ENCODE data around the gene COLGALT1.
A peak's percentile ranks its signal among the peaks of the same experiment; 100 is the strongest.

Gene COLGALT1

GRCh38 chr19:17560205-17560595, 4.8 kb downstream of the COLGALT1 start:
- Histone ChIP-seq H3K36me3 (replicated peaks in 1 of 2; ENCODE audit: control insufficient read depth in 2 of 2, insufficient read depth in 2 of 2, low read length in 2 of 2) (peaks cover 19 to 66% of the 10 kb centered on the region in 2 donors), H3K27ac (replicated peaks; ENCODE audit: low read length) (peak overlapping the region; percentile 81)

GRCh38 chr19:17562097-17562496, 6.6 kb downstream of the COLGALT1 start:
- no peak overlapping the region for H3K18ac ChIP-seq (ENCODE audit: low read length)
- no peak overlapping the region for H2BK120ac ChIP-seq (ENCODE audit: low read depth, low read length)
- no peaks in the 10 kb centered on the region for H3K27me3 ChIP-seq (ENCODE audit: control insufficient read depth in 3 of 3, insufficient read depth in 3 of 3, low read depth in 1 of 3, low read length in 3 of 3)
- no peak overlapping the region for H3K9ac ChIP-seq (ENCODE audit: low read depth, low read length, poor library complexity)
- WGBS, 2 donors (ENCODE audit: extremely low coverage in 2 of 2, insufficient read length in 2 of 2, insufficient replicate concordance in 1 of 2): no CpG with 5 or more reads among the region's 4 CpGs
- H2AK5ac ChIP-seq (ENCODE audit: low read depth, low read length): no peak overlapping the region
- no peak overlapping the region for H3K4me3 ChIP-seq (ENCODE audit: low read length in 2 of 2)
- H3K4ac ChIP-seq (ENCODE audit: low read length): no peak overlapping the region
- no peak overlapping the region for H2BK15ac ChIP-seq (ENCODE audit: low read length)
- no peak overlapping the region for H3K27ac ChIP-seq (replicated peaks; ENCODE audit: low read length)
- H3K79me1 ChIP-seq (ENCODE audit: low read depth, low read length): no peaks in the 10 kb centered on the region
- H3K36me3 ChIP-seq (replicated peaks in 1 of 2; ENCODE audit: control insufficient read depth in 2 of 2, insufficient read depth in 2 of 2, low read length in 2 of 2): peaks cover 19 to 81% of the 10 kb centered on the region in 2 donors
- no peak overlapping the region for H2BK5ac ChIP-seq (ENCODE audit: low read length)
- no peak overlapping the region for H3K14ac ChIP-seq (ENCODE audit: low read length)
- H4K91ac ChIP-seq (ENCODE audit: low read depth, low read length, poor library complexity): no peak overlapping the region
- H2BK12ac ChIP-seq (ENCODE audit: low read length): no peak overlapping the region
- DNase-seq (ENCODE audit: low spot score): no peak
- H3K9me3 ChIP-seq (replicated peaks in 1 of 2; ENCODE audit: control insufficient read depth in 2 of 2, insufficient read depth in 1 of 2, low read depth in 1 of 2, low read length in 2 of 2): peaks cover 0 to 2% of the 10 kb centered on the region in 2 donors
- H2AFZ ChIP-seq (ENCODE audit: low read length): no peak overlapping the region
- H3K23ac ChIP-seq (ENCODE audit: low read depth, low read length, poor library complexity): no peak overlapping the region
- no peak overlapping the region for H4K8ac ChIP-seq (ENCODE audit: low read depth, low read length)
- H3K4me2 ChIP-seq (ENCODE audit: insufficient read depth, low read length, poor library complexity, severe bottlenecking): no peak overlapping the region
- H3K4me1 ChIP-seq (ENCODE audit: control insufficient read depth in 2 of 2, insufficient read depth in 1 of 2, low read depth in 1 of 2, low read length in 2 of 2): peaks cover 0 to 9% of the 10 kb centered on the region in 2 donors

More at GRCh38 chr19:17560205-17560595, 4.8 kb downstream of the COLGALT1 start:
- no peak overlapping the region for H2AFZ ChIP-seq (ENCODE audit: low read length)
- H3K23ac ChIP-seq (ENCODE audit: low read depth, low read length, poor library complexity): no peak overlapping the region
- H3K4me3 ChIP-seq (ENCODE audit: low read length in 2 of 2): no peak overlapping the region
- peaks cover 0 to 2% of the 10 kb centered on the region in 2 donors for H3K9me3 ChIP-seq (replicated peaks in 1 of 2; ENCODE audit: control insufficient read depth in 2 of 2, insufficient read depth in 1 of 2, low read depth in 1 of 2, low read length in 2 of 2)
- peak overlapping the region; percentile 26 for H2BK5ac ChIP-seq (ENCODE audit: low read length)
- peak overlapping the region; percentile 77 for H2AK5ac ChIP-seq (ENCODE audit: low read depth, low read length)
- H4K91ac ChIP-seq (ENCODE audit: low read depth, low read length, poor library complexity): no peak overlapping the region
- H2BK15ac ChIP-seq (ENCODE audit: low read length): no peak overlapping the region
- peaks cover 7% of the 10 kb centered on the region for H3K79me1 ChIP-seq (ENCODE audit: low read depth, low read length)
- no peak overlapping the region for H3K4me2 ChIP-seq (ENCODE audit: insufficient read depth, low read length, poor library complexity, severe bottlenecking)
- H4K8ac ChIP-seq (ENCODE audit: low read depth, low read length): no peak overlapping the region
- no CpG with 5 or more reads among the region's 14 CpGs for WGBS, 2 donors (ENCODE audit: extremely low coverage in 2 of 2, insufficient read length in 2 of 2, insufficient replicate concordance in 1 of 2)
- no peak overlapping the region for H3K4ac ChIP-seq (ENCODE audit: low read length)
- no peak overlapping the region for H3K9ac ChIP-seq (ENCODE audit: low read depth, low read length, poor library complexity)
- no peak overlapping the region for H3K14ac ChIP-seq (ENCODE audit: low read length)
- H3K4me1 ChIP-seq (ENCODE audit: control insufficient read depth in 2 of 2, insufficient read depth in 1 of 2, low read depth in 1 of 2, low read length in 2 of 2): peaks cover 0 to 11% of the 10 kb centered on the region in 2 donors
- no peaks in the 10 kb centered on the region for H3K27me3 ChIP-seq (ENCODE audit: control insufficient read depth in 3 of 3, insufficient read depth in 3 of 3, low read depth in 1 of 3, low read length in 3 of 3)
- H3K18ac ChIP-seq (ENCODE audit: low read length): peak overlapping the region; percentile 76
- peak overlapping the region; percentile 52 for H2BK120ac ChIP-seq (ENCODE audit: low read depth, low read length)
- no peak overlapping the region for H2BK12ac ChIP-seq (ENCODE audit: low read length)
- no peak for DNase-seq (ENCODE audit: low spot score)

- no peak overlapping the region for H3K4me3 ChIP-seq (ENCODE audit: low read length in 2 of 2)
- H2BK15ac ChIP-seq (ENCODE audit: low read length): no peak overlapping the region
- no peak overlapping the region for H2BK120ac ChIP-seq (ENCODE audit: low read depth, low read length)
- peaks cover 20 to 81% of the 10 kb centered on the region in 2 donors for H3K36me3 ChIP-seq (replicated peaks in 1 of 2; ENCODE audit: control insufficient read depth in 2 of 2, insufficient read depth in 2 of 2, low read length in 2 of 2)
- H3K27me3 ChIP-seq (ENCODE audit: control insufficient read depth in 3 of 3, insufficient read depth in 3 of 3, low read depth in 1 of 3, low read length in 3 of 3): no peaks in the 10 kb centered on the region
- no peak overlapping the region for H3K27ac ChIP-seq (replicated peaks; ENCODE audit: low read length)
- H3K23ac ChIP-seq (ENCODE audit: low read depth, low read length, poor library complexity): no peak overlapping the region
- no peak overlapping the region for H2AFZ ChIP-seq (ENCODE audit: low read length)
- H3K4ac ChIP-seq (ENCODE audit: low read length): no peak overlapping the region
- DNase-seq (ENCODE audit: low spot score): no peak
- no CpG with 5 or more reads among the region's 11 CpGs for WGBS, 2 donors (ENCODE audit: extremely low coverage in 2 of 2, insufficient read length in 2 of 2, insufficient replicate concordance in 1 of 2)
- no peak overlapping the region for H3K4me2 ChIP-seq (ENCODE audit: insufficient read depth, low read length, poor library complexity, severe bottlenecking)
- H4K91ac ChIP-seq (ENCODE audit: low read depth, low read length, poor library complexity): no peak overlapping the region
- peak overlapping the region; percentile 71 for H3K18ac ChIP-seq (ENCODE audit: low read length)
- H2BK12ac ChIP-seq (ENCODE audit: low read length): no peak overlapping the region
- peaks cover 0 to 2% of the 10 kb centered on the region in 2 donors for H3K9me3 ChIP-seq (replicated peaks in 1 of 2; ENCODE audit: control insufficient read depth in 2 of 2, insufficient read depth in 1 of 2, low read depth in 1 of 2, low read length in 2 of 2)
- H3K14ac ChIP-seq (ENCODE audit: low read length): no peak overlapping the region
- no peak overlapping the region for H3K9ac ChIP-seq (ENCODE audit: low read depth, low read length, poor library complexity)
- no peak overlapping the region for H2BK5ac ChIP-seq (ENCODE audit: low read length)
- H3K79me1 ChIP-seq (ENCODE audit: low read depth, low read length): no peaks in the 10 kb centered on the region
- H4K8ac ChIP-seq (ENCODE audit: low read depth, low read length): no peak overlapping the region
- H3K4me1 ChIP-seq (ENCODE audit: control insufficient read depth in 2 of 2, insufficient read depth in 1 of 2, low read depth in 1 of 2, low read length in 2 of 2): peaks cover 0 to 9% of the 10 kb centered on the region in 2 donors
- no peak overlapping the region for H2AK5ac ChIP-seq (ENCODE audit: low read depth, low read length)
These were observed 7.1 kb downstream of the COLGALT1 start for GRCh38 chr19:17562561-17562960.

GRCh38 chr19:17564781-17565180, 9.3 kb downstream of the COLGALT1 start:
- H3K36me3 ChIP-seq (replicated peaks in 1 of 2; ENCODE audit: control insufficient read depth in 2 of 2, insufficient read depth in 2 of 2, low read length in 2 of 2): peaks cover 26 to 89% of the 10 kb centered on the region in 2 donors
- H2AK5ac ChIP-seq (ENCODE audit: low read depth, low read length): no peak overlapping the region
- H3K27me3 ChIP-seq (ENCODE audit: control insufficient read depth in 3 of 3, insufficient read depth in 3 of 3, low read depth in 1 of 3, low read length in 3 of 3): no peaks in the 10 kb centered on the region
- no peak overlapping the region for H3K4me3 ChIP-seq (ENCODE audit: low read length in 2 of 2)
- no peaks in the 10 kb centered on the region for H3K9me3 ChIP-seq (replicated peaks in 1 of 2; ENCODE audit: control insufficient read depth in 2 of 2, insufficient read depth in 1 of 2, low read depth in 1 of 2, low read length in 2 of 2)
- no peaks in the 10 kb centered on the region for H3K79me1 ChIP-seq (ENCODE audit: low read depth, low read length)
- no CpG with 5 or more reads among the region's 6 CpGs for WGBS, 2 donors (ENCODE audit: extremely low coverage in 2 of 2, insufficient read length in 2 of 2, insufficient replicate concordance in 1 of 2)
- H3K4me1 ChIP-seq (ENCODE audit: control insufficient read depth in 2 of 2, insufficient read depth in 1 of 2, low read depth in 1 of 2, low read length in 2 of 2): peaks cover 0 to 7% of the 10 kb centered on the region in 2 donors
- H3K9ac ChIP-seq (ENCODE audit: low read depth, low read length, poor library complexity): no peak overlapping the region
- H3K4ac ChIP-seq (ENCODE audit: low read length): no peak overlapping the region
- H3K4me2 ChIP-seq (ENCODE audit: insufficient read depth, low read length, poor library complexity, severe bottlenecking): no peak overlapping the region
- H4K91ac ChIP-seq (ENCODE audit: low read depth, low read length, poor library complexity): no peak overlapping the region
- H2BK12ac ChIP-seq (ENCODE audit: low read length): no peak overlapping the region
- no peak overlapping the region for H4K8ac ChIP-seq (ENCODE audit: low read depth, low read length)
- no peak overlapping the region for H2BK15ac ChIP-seq (ENCODE audit: low read length)
- H3K27ac ChIP-seq (replicated peaks; ENCODE audit: low read length): no peak overlapping the region
- H2BK5ac ChIP-seq (ENCODE audit: low read length): no peak overlapping the region
- no peak overlapping the region for H3K18ac ChIP-seq (ENCODE audit: low read length)
- no peak overlapping the region for H2AFZ ChIP-seq (ENCODE audit: low read length)
- H2BK120ac ChIP-seq (ENCODE audit: low read depth, low read length): no peak overlapping the region
- H3K23ac ChIP-seq (ENCODE audit: low read depth, low read length, poor library complexity): no peak overlapping the region
- H3K14ac ChIP-seq (ENCODE audit: low read length): no peak overlapping the region
- DNase-seq (ENCODE audit: low spot score): no peak

Data from neuronal stem cell (in vitro differentiated cells).